ENCODE results near the gene PRSS58. TPM values are rescaled to one million over a fixed set of nuclear protein-coding genes. Genes with fewer than 3 reads are reported as not detected.

The PRSS58 gene
- total RNA-seq, 1 experiment from 2014 or later = not detected

- DNase-seq (ENCODE audit: low read depth, low spot score) = no peak
- in situ Hi-C loops (cut with HindIII; ENCODE audit: low pct_unique_long_range_greater_than_20kb, low sequenced_read_pairs) = no loop called here
Measured at GRCh38 chr7:142243823-142244222, 14.0 kb downstream of the PRSS58 start.

- in situ Hi-C loops (cut with HindIII; ENCODE audit: low pct_unique_long_range_greater_than_20kb, low sequenced_read_pairs) = no loop called here
- no peak for DNase-seq (ENCODE audit: low read depth, low spot score)
Measured at GRCh38 chr7:142240546-142240945, 17.3 kb downstream of the PRSS58 start.

GRCh38 chr7:142231716-142232115 is 26.1 kb downstream of the PRSS58 start:
- in situ Hi-C loops (cut with HindIII; ENCODE audit: low pct_unique_long_range_greater_than_20kb, low sequenced_read_pairs) = no loop called here
- DNase-seq (ENCODE audit: low read depth, low spot score) = peak; percentile 55

- no peak for DNase-seq (ENCODE audit: low read depth, low spot score)
- in situ Hi-C loops (cut with HindIII; ENCODE audit: low pct_unique_long_range_greater_than_20kb, low sequenced_read_pairs) = no loop called here
Measured at GRCh38 chr7:142228537-142229104, 29.2 kb downstream of the PRSS58 start.

Small RNA genes within 50 kb of the gene (small RNA-seq; reads per million reads assigned to genes)
- gene TRBV1 = 0 reads per million in 2 experiments

Other genes with a start within 250 kb of the PRSS58 start
- 2.4 TPM in 2 replicates for gene MGAM2, start 146.3 kb downstream of the PRSS58 start, total RNA-seq (2014; rRNA removed; shearing (Covaris generic))